GM12878 (cell line): ENCODE data around the gene CHCHD3.

ENCODE experiments used
- CTCF ChIP-seq, 3 experiments: IDR thresholded peaks in 2 of 3; conservative IDR thresholded peaks in 1 of 3; 2 replicates each; pipeline ENCODE4 v1.5.1; 2011; ENCODE audit warnings: low read depth in 3 of 3, low read length in 3 of 3, mild to moderate bottlenecking in 3 of 3, control low read depth in 2 of 3, moderate library complexity in 2 of 3, inconsistent platforms in 1 of 3, mixed read lengths in 1 of 3; ENCODE audit not compliant: control insufficient read depth in 2 of 3, insufficient read depth in 1 of 3; ENCODE audit errors: extremely low read depth in 1 of 3
- FOS ChIP-seq: IDR thresholded peaks from 3 replicates; pipeline ENCODE4 v1.6.1; 2011; ENCODE audit warnings: borderline replicate concordance; ENCODE audit not compliant: insufficient read length; ENCODE audit errors: extremely low read depth
- FOXM1 ChIP-seq: IDR thresholded peaks from 2 replicates; pipeline ENCODE4 v1.6.1; 2012; ENCODE audit warnings: low read depth, mild to moderate bottlenecking, inconsistent platforms, low read length, moderate library complexity
- POLR2A ChIP-seq: IDR thresholded peaks from 2 replicates; pipeline ENCODE4 v1.6.1; 2011; ENCODE audit warnings: low read depth, mild to moderate bottlenecking, low read length
- SPI1 ChIP-seq: IDR thresholded peaks from 2 replicates; pipeline ENCODE4 v1.6.1; 2011; ENCODE audit warnings: low read depth, mild to moderate bottlenecking, low read length, moderate library complexity, borderline replicate concordance; ENCODE audit not compliant: insufficient read depth
- SUPT20H ChIP-seq: IDR thresholded peaks from 2 replicates; pipeline ENCODE4 v1.6.1; 2011; ENCODE audit warnings: low read depth, mild to moderate bottlenecking, low read length, moderate library complexity, borderline replicate concordance; ENCODE audit not compliant: control insufficient read depth

DNA sequence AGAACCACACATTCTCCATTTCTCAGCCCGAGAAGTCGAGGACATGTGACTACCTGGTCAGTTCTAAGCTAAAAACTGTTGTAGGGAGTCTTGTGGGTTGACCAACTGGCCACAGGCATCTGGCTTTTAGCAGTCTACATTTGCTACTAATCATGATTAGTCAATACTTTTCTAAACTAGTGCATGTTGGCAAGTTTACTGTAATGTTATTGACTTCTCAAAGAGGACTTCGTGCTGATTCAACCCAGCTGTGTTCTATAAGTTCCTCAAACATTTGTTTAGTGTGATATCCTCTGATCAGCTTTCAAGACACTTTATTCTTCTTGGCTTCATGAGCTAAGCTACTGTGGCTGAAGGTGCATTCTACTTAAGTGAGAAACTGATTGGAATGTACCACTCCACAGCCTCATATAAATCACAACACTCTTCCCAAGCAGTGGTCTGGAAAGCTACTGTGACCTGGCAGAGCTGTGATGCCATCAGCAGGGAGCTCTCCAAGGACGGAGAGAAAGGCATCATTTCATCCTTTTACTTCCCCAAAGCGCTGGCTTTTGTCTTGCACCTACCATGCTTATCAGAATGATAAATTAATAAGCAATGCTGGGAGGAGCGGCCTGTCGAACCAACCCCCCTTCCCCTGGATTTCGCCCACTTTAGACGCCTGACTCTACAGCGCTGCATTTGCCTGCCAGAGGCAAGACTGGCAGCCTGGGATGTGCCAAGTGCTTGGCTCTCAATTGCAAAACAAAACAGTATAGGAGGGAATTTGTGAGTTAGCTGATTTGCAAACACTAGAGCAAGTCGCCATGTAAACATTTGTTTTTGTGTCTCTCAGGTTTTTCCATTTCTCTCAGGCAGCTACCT lies 298.9 kb downstream of the CHCHD3 start:
- TF ChIP-seq SUPT20H = no peak
- TF ChIP-seq FOXM1 = no peak
- no peak for TF ChIP-seq CTCF (IDR thresholded peaks at IDR 0.05 in 2 of 3, conservative IDR thresholded peaks at IDR 0.05 in 1 of 3; ENCODE audit: control insufficient read depth in 2 of 3, extremely low read depth in 1 of 3, insufficient read depth in 1 of 3, low read depth in 3 of 3, low read length in 3 of 3)
- no peak for TF ChIP-seq SPI1
- no peak for TF ChIP-seq FOS
- no peak for TF ChIP-seq POLR2A
